GM12892 (cell line): Measurements from ENCODE around the gene ARHGEF2.

Experiments
- POLR2A ChIP-seq: IDR thresholded peaks from 2 replicates; pipeline ENCODE4 v1.6.1; 2011; ENCODE audit warnings: low read depth, low read length, control low read depth
- POLR2AphosphoS5 ChIP-seq: IDR thresholded peaks from 2 replicates; pipeline ENCODE4 v1.6.1; 2011; ENCODE audit warnings: low read depth, low read length, control low read depth

GRCh38 chr1:155918660-155919059 is 59.7 kb downstream of the ARHGEF2 start:
- no peak; the same call in 1 of the 2 replicates for TF ChIP-seq POLR2A
- no peak; the same call in 1 of the 2 replicates for TF ChIP-seq POLR2AphosphoS5
